HFFc6 (cell line): ENCODE measurements around the gene ADNP2. TPM values are rescaled to one million over a fixed set of nuclear protein-coding genes. Genes with fewer than 3 reads are reported as not detected.

ENCODE experiments used
- DNase-seq: peaks from one replicate; pipeline ENCODE4 v3.0.0-alpha.2; 2018
- H3K27ac Mint-ChIP-seq: 2 replicates; pipeline ENCODE4 v1.8.0; 2020; ENCODE audit warnings: mild to moderate bottlenecking, mixed read lengths
- H3K27me3 Mint-ChIP-seq: 2 replicates; pipeline ENCODE4 v1.8.0; 2021; ENCODE audit warnings: mild to moderate bottlenecking, moderate library complexity, mixed read lengths; ENCODE audit not compliant: insufficient read depth
- H3K36me3 Mint-ChIP-seq: 2 replicates; pipeline ENCODE4 v1.8.0; 2021; ENCODE audit warnings: low read depth, mixed read lengths
- H3K4me1 Mint-ChIP-seq: 2 replicates; pipeline ENCODE4 v1.8.0; 2020; ENCODE audit warnings: low read depth, mixed read lengths
- H3K4me3 Mint-ChIP-seq: 2 replicates; pipeline ENCODE4 v1.8.0; 2020; ENCODE audit warnings: mild to moderate bottlenecking, moderate library complexity, mixed read lengths
- H3K9me3 Mint-ChIP-seq: 2 replicates; pipeline ENCODE4 v1.8.0; 2020; ENCODE audit warnings: mild to moderate bottlenecking, mixed read lengths
- CTCF ChIP-seq: fragments of 200-600 bp; sonication (generic); IDR thresholded peaks from 2 replicates; pipeline ENCODE4 v1.5.0; 2021; ENCODE audit warnings: antibody characterized with exemption, mild to moderate bottlenecking
- total RNA-seq, 6 experiments: library from RNA; stranded (reverse); fragmentation: NEBNext Ultra II Directional; extraction: Animal tissue kit (Norgen Biotek cat#: 25700); gene quantifications; 2 replicates in 1 of 6; 3 replicates in 5 of 6; pipeline ENCODE4 v1.2.3, GENCODE V29; 2021

ADNP2 gene
- total RNA-seq, 6 experiments from 2014 or later: 11.5 to 15.6 (median 14.3) TPM

GRCh38 chr18:80067897-80068296, 41.2 kb upstream of the ADNP2 start:
- no peak for TF ChIP-seq CTCF
- Mint-ChIP-seq H3K27ac (no peak overlapping the region), H3K27me3 (no peaks in the 10 kb centered on the region; the same call in 1 of the 2 replicates), H3K4me1 (no peaks in the 10 kb centered on the region), H3K9me3 (no peaks in the 10 kb centered on the region), H3K4me3 (no peak overlapping the region), H3K36me3 (no peaks in the 10 kb centered on the region)
- DNase-seq: no peak

- H3K27me3 Mint-ChIP-seq: no peaks in the 10 kb centered on the region; the same call in 1 of the 2 replicates
- no peaks in the 10 kb centered on the region for H3K9me3 Mint-ChIP-seq
- no peak overlapping the region for H3K27ac Mint-ChIP-seq
- H3K4me1 Mint-ChIP-seq: no peaks in the 10 kb centered on the region
- TF ChIP-seq CTCF: no peak
- DNase-seq: no peak
- no peak overlapping the region for H3K4me3 Mint-ChIP-seq
- H3K36me3 Mint-ChIP-seq: no peaks in the 10 kb centered on the region
Measured at GRCh38 chr18:80068571-80069272, 40.3 kb upstream of the ADNP2 start.

- Mint-ChIP-seq H3K4me1 (no peaks in the 10 kb centered on the region), H3K27me3 (no peaks in the 10 kb centered on the region; the same call in 1 of the 2 replicates), H3K27ac (no peak overlapping the region), H3K9me3 (no peaks in the 10 kb centered on the region), H3K4me3 (no peak overlapping the region), H3K36me3 (no peaks in the 10 kb centered on the region)
- DNase-seq: no peak
- TF ChIP-seq CTCF: no peak
Measured at GRCh38 chr18:80070825-80071224, 38.2 kb upstream of the ADNP2 start.

GRCh38 chr18:80074183-80074582, 34.9 kb upstream of the ADNP2 start:
- no peaks in the 10 kb centered on the region for H3K9me3 Mint-ChIP-seq
- peaks cover 6% of the 10 kb centered on the region; the same call in 1 of the 2 replicates for H3K27me3 Mint-ChIP-seq
- no peak for DNase-seq
- H3K27ac Mint-ChIP-seq: no peak overlapping the region
- TF ChIP-seq CTCF: no peak
- no peak overlapping the region for H3K4me3 Mint-ChIP-seq
- no peaks in the 10 kb centered on the region for H3K4me1 Mint-ChIP-seq
- no peaks in the 10 kb centered on the region for H3K36me3 Mint-ChIP-seq

GRCh38 chr18:80074697-80075096, 34.4 kb upstream of the ADNP2 start:
- DNase-seq: no peak
- Mint-ChIP-seq H3K36me3 (no peaks in the 10 kb centered on the region), H3K27me3 (peaks cover 6% of the 10 kb centered on the region; the same call in 1 of the 2 replicates), H3K9me3 (no peaks in the 10 kb centered on the region), H3K4me3 (no peak overlapping the region), H3K27ac (no peak overlapping the region), H3K4me1 (no peaks in the 10 kb centered on the region)
- no peak for TF ChIP-seq CTCF
